Activated naive CD4-positive, alpha-beta T cell treated with anti-CD3 and anti-CD28 coated beads, Interleukin-2, amount 50 U/mL, for 72 hours (primary cell): Measurements from ENCODE around the gene HSD17B10. TPM values are rescaled to one million over a fixed set of nuclear protein-coding genes. Genes with fewer than 3 reads are reported as not detected.
"Not testable (repeated sequence)": the region's sequence is repeated elsewhere in the genome, so short reads cannot be mapped to it uniquely, and the experiment has no call there.

Experiments used
- ATAC-seq, 2 donors: fragments of 150-1000 bp; cut with Tn5 transposase; 2 replicates each; pipeline ENCODE4 v1.10.0; 2021; ENCODE audit warnings: mild to moderate bottlenecking in 2 of 2, moderate library complexity in 2 of 2
- DNase-seq, 2 donors: peaks; one replicate each; pipeline ENCODE4 v3.0.0; 2021 to 2022; ENCODE audit warnings: low spot score in 2 of 2
- H3K27ac Mint-ChIP-seq, 2 donors: one replicate each; pipeline ENCODE4 v1.8.0; 2022; ENCODE audit warnings: mild to moderate bottlenecking in 2 of 2, mixed read lengths in 2 of 2
- H3K36me3 Mint-ChIP-seq, 2 donors: one replicate each; pipeline ENCODE4 v1.8.0; 2022; ENCODE audit warnings: mixed read lengths in 2 of 2
- H3K9me3 Mint-ChIP-seq, 2 donors: one replicate each; pipeline ENCODE4 v1.8.0; 2022; ENCODE audit warnings: mixed read lengths in 2 of 2
- total RNA-seq, 2 donors: library from RNA; stranded (reverse); gene quantifications; one replicate each; pipeline ENCODE4 v1.2.3, GENCODE V29; 2022

HSD17B10 gene
- total RNA-seq, 2 donors from 2014 or later = 86.3 to 116 TPM

- peak; percentile 4 to 28 for ATAC-seq
- DNase-seq = no peak
- Mint-ChIP-seq H3K9me3 (no peaks in the 10 kb centered on the region), H3K27ac (peak overlapping the region; percentile 36 to 84), H3K36me3 (no peaks in the 10 kb centered on the region)
Observed at GRCh38 chrX:53440621-53441517, 6.7 kb upstream of the HSD17B10 start.

- no peak for ATAC-seq
- Mint-ChIP-seq H3K27ac (peak overlapping the region in 1 of 2 donors; percentile 84), H3K36me3 (no peaks in the 10 kb centered on the region), H3K9me3 (no peaks in the 10 kb centered on the region)
- no peak for DNase-seq
Observed at GRCh38 chrX:53440101-53440500, 5.9 kb upstream of the HSD17B10 start.

- Mint-ChIP-seq H3K9me3 (no peaks in the 10 kb centered on the region), H3K27ac (no peak overlapping the region), H3K36me3 (peaks cover 5 to 6% of the 10 kb centered on the region in 2 donors)
- no peak for DNase-seq
- ATAC-seq = no peak
Observed at GRCh38 chrX:53438832-53439230, 4.7 kb upstream of the HSD17B10 start.

GRCh38 chrX:53438174-53438831 lies 4.1 kb upstream of the HSD17B10 start:
- H3K9me3 Mint-ChIP-seq = no peaks in the 10 kb centered on the region
- no peak for DNase-seq
- no peak overlapping the region for H3K27ac Mint-ChIP-seq
- peaks cover 8 to 10% of the 10 kb centered on the region in 2 donors for H3K36me3 Mint-ChIP-seq
- ATAC-seq = no peak

- peaks cover 8 to 10% of the 10 kb centered on the region in 2 donors for H3K36me3 Mint-ChIP-seq
- H3K27ac Mint-ChIP-seq = no peak overlapping the region
- H3K9me3 Mint-ChIP-seq = no peaks in the 10 kb centered on the region
- no peak for DNase-seq
- ATAC-seq = no peak
Observed at GRCh38 chrX:53437206-53437605, 3.0 kb upstream of the HSD17B10 start.

- Mint-ChIP-seq H3K27ac (no peak overlapping the region), H3K36me3 (peaks cover 8 to 10% of the 10 kb centered on the region in 2 donors), H3K9me3 (no peaks in the 10 kb centered on the region)
- peak; percentile 53 to 60 for ATAC-seq
- DNase-seq = peak in 1 of 2 donors; percentile 61
Observed at GRCh38 chrX:53435997-53436396, 1.8 kb upstream of the HSD17B10 start.

GRCh38 chrX:53430231-53430630 lies 3.9 kb downstream of the HSD17B10 start:
- Mint-ChIP-seq H3K27ac (peak overlapping the region in 1 of 2 donors; percentile 84), H3K36me3 (peaks cover 8 to 15% of the 10 kb centered on the region in 2 donors), H3K9me3 (no peaks in the 10 kb centered on the region)
- DNase-seq (no peak), ATAC-seq (no peak)

GRCh38 chrX:53429755-53430154 lies 4.4 kb downstream of the HSD17B10 start:
- ATAC-seq (no peak), DNase-seq (no peak)
- H3K27ac Mint-ChIP-seq = peak overlapping the region in 1 of 2 donors; percentile 84
- H3K9me3 Mint-ChIP-seq = no peaks in the 10 kb centered on the region
- peaks cover 8 to 15% of the 10 kb centered on the region in 2 donors for H3K36me3 Mint-ChIP-seq

GRCh38 chrX:53422861-53423306 lies 11.3 kb downstream of the HSD17B10 start, which contains the start of gene RIBC1:
Gene RIBC1 (plus strand): TSS chrX:53422873. CDS start chrX:53426277, 3,404 bp downstream.
- no peak for ATAC-seq
- H3K36me3 Mint-ChIP-seq = peaks cover 12 to 17% of the 10 kb centered on the region in 2 donors
- no peak for DNase-seq
- peak within 1 kb of the TSS; percentile 89 to 100 for H3K27ac Mint-ChIP-seq
- no peaks in the 10 kb centered on the region for H3K9me3 Mint-ChIP-seq

GRCh38 chrX:53422086-53422860 lies 11.9 kb downstream of the HSD17B10 start, which contains the start of gene SMC1A:
Gene SMC1A (minus strand): TSS chrX:53422654. CDS start chrX:53422600, 54 bp downstream.
- Mint-ChIP-seq H3K36me3 (peaks cover 16 to 17% of the 10 kb centered on the region in 2 donors), H3K27ac (peak within 1 kb of the TSS; percentile 89 to 100), H3K9me3 (no peaks in the 10 kb centered on the region)
- peak; percentile 90 to 94 for DNase-seq
- ATAC-seq = peak; percentile 89 to 91

GRCh38 chrX:53421772-53422085 lies 12.4 kb downstream of the HSD17B10 start:
- ATAC-seq = peak; percentile 13 to 17
- DNase-seq = no peak
- Mint-ChIP-seq H3K36me3 (peaks cover 16 to 17% of the 10 kb centered on the region in 2 donors), H3K9me3 (no peaks in the 10 kb centered on the region), H3K27ac (peak overlapping the region; percentile 89 to 100)

GRCh38 chrX:53421125-53421524 lies 13.0 kb downstream of the HSD17B10 start:
- Mint-ChIP-seq H3K27ac (peak overlapping the region; percentile 89 to 100), H3K9me3 (no peaks in the 10 kb centered on the region), H3K36me3 (peaks cover 16 to 17% of the 10 kb centered on the region in 2 donors)
- DNase-seq (no peak), ATAC-seq (no peak)

GRCh38 chrX:53420351-53420750 lies 13.8 kb downstream of the HSD17B10 start:
- H3K27ac Mint-ChIP-seq = peak overlapping the region; percentile 89 to 100

GRCh38 chrX:53412446-53412845 lies 21.7 kb downstream of the HSD17B10 start:
- no peaks in the 10 kb centered on the region for H3K9me3 Mint-ChIP-seq
- H3K36me3 Mint-ChIP-seq = peaks cover 0 to 1% of the 10 kb centered on the region in 2 donors
- ATAC-seq (no peak), DNase-seq (no peak)
- H3K27ac Mint-ChIP-seq = peak overlapping the region in 1 of 2 donors; percentile 69

More at GRCh38 chrX:53420351-53420750, 13.8 kb downstream of the HSD17B10 start:
- H3K36me3 Mint-ChIP-seq = peaks cover 16 to 17% of the 10 kb centered on the region in 2 donors
- DNase-seq, ATAC-seq, H3K9me3 Mint-ChIP-seq: not testable (repeated sequence)

- Mint-ChIP-seq H3K36me3 (peaks cover 19% of the 10 kb centered on the region in 2 donors), H3K9me3 (no peaks in the 10 kb centered on the region)
Observed at GRCh38 chrX:53403535-53403934, 30.6 kb downstream of the HSD17B10 start.

GRCh38 chrX:53398216-53398615 lies 36.0 kb downstream of the HSD17B10 start:
- peaks cover 13% of the 10 kb centered on the region in 2 donors for H3K36me3 Mint-ChIP-seq
- peak overlapping the region in 1 of 2 donors; percentile 4 for H3K27ac Mint-ChIP-seq
- ATAC-seq = peak; percentile 50 to 96
- no peak for DNase-seq
- no peaks in the 10 kb centered on the region for H3K9me3 Mint-ChIP-seq

More at GRCh38 chrX:53403535-53403934, 30.6 kb downstream of the HSD17B10 start:
- no peak overlapping the region for H3K27ac Mint-ChIP-seq
- DNase-seq (no peak), ATAC-seq (no peak)
